Islet of Langerhans (tissue), 1 donor: ENCODE results near the gene GPC6.

ENCODE experiments used
- FAIRE-seq: peaks from one replicate; lab custom pipeline; 2011; peaks lifted over from hg19 to GRCh38; lab: Jason Lieb, UNC

Gene GPC6

GRCh38 chr13:93861818-93862217 lies 635.2 kb downstream of the GPC6 start:
- FAIRE-seq = no peak

- FAIRE-seq = no peak
Measured at GRCh38 chr13:93862259-93862658, 635.7 kb downstream of the GPC6 start.

- no peak for FAIRE-seq
Measured at GRCh38 chr13:93865235-93865634, 638.6 kb downstream of the GPC6 start.

- FAIRE-seq = no peak
Measured at GRCh38 chr13:93867481-93867880, 640.9 kb downstream of the GPC6 start.

- no peak for FAIRE-seq
Measured at GRCh38 chr13:93872376-93872775, 645.8 kb downstream of the GPC6 start.

- no peak for FAIRE-seq
Measured at GRCh38 chr13:93872786-93873347, 646.3 kb downstream of the GPC6 start.

GRCh38 chr13:93875547-93875946 lies 648.9 kb downstream of the GPC6 start:
- FAIRE-seq = no peak

- peak; percentile 9 for FAIRE-seq
Measured at GRCh38 chr13:93876236-93876635, 649.6 kb downstream of the GPC6 start.

- FAIRE-seq = no peak
Measured at GRCh38 chr13:93878675-93879074, 652.1 kb downstream of the GPC6 start.

GRCh38 chr13:93881411-93881810 lies 654.8 kb downstream of the GPC6 start:
- FAIRE-seq = no peak

- FAIRE-seq = no peak
Measured at GRCh38 chr13:93882086-93882651, 655.6 kb downstream of the GPC6 start.

GRCh38 chr13:93889430-93889951 lies 662.9 kb downstream of the GPC6 start:
- FAIRE-seq = no peak

- no peak for FAIRE-seq
Measured at GRCh38 chr13:93899981-93900380, 673.4 kb downstream of the GPC6 start.

GRCh38 chr13:93900731-93901130 lies 674.1 kb downstream of the GPC6 start:
- FAIRE-seq = no peak

GRCh38 chr13:93903909-93904308 lies 677.3 kb downstream of the GPC6 start:
- FAIRE-seq = no peak

GRCh38 chr13:93915269-93915809 lies 688.7 kb downstream of the GPC6 start:
- no peak for FAIRE-seq

- no peak for FAIRE-seq
Measured at GRCh38 chr13:93922063-93922855, 695.7 kb downstream of the GPC6 start.

GRCh38 chr13:93925990-93926389 lies 699.4 kb downstream of the GPC6 start:
- no peak for FAIRE-seq

- no peak for FAIRE-seq
Measured at GRCh38 chr13:93926425-93926824, 699.8 kb downstream of the GPC6 start.

- peak; percentile 17 for FAIRE-seq
Measured at GRCh38 chr13:93927431-93927830, 700.8 kb downstream of the GPC6 start.

- no peak for FAIRE-seq
Measured at GRCh38 chr13:93932901-93933300, 706.3 kb downstream of the GPC6 start.

- FAIRE-seq = no peak
Measured at GRCh38 chr13:93936901-93937300, 710.3 kb downstream of the GPC6 start.

- FAIRE-seq = no peak
Measured at GRCh38 chr13:93941444-93941843, 714.8 kb downstream of the GPC6 start.
